ENCODE results near the gene FAP.

GRCh38 chr2:162166745-162167144 is 76.5 kb downstream of the FAP start:
- TF ChIP-seq, protein P1, sequence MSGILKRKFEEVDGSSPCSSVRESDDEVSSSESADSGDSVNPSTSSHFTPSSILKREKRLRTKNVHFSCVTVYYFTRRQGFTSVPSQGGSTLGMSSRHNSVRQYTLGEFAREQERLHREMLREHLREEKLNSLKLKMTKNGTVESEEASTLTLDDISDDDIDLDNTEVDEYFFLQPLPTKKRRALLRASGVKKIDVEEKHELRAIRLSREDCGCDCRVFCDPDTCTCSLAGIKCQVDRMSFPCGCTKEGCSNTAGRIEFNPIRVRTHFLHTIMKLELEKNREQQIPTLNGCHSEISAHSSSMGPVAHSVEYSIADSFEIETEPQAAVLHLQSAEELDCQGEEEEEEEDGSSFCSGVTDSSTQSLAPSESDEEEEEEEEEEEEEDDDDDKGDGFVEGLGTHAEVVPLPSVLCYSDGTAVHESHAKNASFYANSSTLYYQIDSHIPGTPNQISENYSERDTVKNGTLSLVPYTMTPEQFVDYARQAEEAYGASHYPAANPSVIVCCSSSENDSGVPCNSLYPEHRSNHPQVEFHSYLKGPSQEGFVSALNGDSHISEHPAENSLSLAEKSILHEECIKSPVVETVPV (CRISPR knock-in tag; IDR thresholded peaks at IDR 0.05): no peak
- TF ChIP-seq, protein P2, sequence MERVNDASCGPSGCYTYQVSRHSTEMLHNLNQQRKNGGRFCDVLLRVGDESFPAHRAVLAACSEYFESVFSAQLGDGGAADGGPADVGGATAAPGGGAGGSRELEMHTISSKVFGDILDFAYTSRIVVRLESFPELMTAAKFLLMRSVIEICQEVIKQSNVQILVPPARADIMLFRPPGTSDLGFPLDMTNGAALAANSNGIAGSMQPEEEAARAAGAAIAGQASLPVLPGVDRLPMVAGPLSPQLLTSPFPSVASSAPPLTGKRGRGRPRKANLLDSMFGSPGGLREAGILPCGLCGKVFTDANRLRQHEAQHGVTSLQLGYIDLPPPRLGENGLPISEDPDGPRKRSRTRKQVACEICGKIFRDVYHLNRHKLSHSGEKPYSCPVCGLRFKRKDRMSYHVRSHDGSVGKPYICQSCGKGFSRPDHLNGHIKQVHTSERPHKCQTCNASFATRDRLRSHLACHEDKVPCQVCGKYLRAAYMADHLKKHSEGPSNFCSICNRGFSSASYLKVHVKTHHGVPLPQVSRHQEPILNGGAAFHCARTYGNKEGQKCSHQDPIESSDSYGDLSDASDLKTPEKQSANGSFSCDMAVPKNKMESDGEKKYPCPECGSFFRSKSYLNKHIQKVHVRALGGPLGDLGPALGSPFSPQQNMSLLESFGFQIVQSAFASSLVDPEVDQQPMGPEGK (CRISPR knock-in tag; IDR thresholded peaks at IDR 0.05; ENCODE audit: borderline replicate concordance): no peak
- TF ChIP-seq CREB5 (CRISPR knock-in tag; IDR thresholded peaks at IDR 0.05; ENCODE audit: low read depth) (no peak), BACH2 (CRISPR knock-in tag; IDR thresholded peaks at IDR 0.05; ENCODE audit: borderline replicate concordance) (no peak), ZC3H10 (CRISPR knock-in tag; IDR thresholded peaks at IDR 0.05) (no peak)

All from SK-N-SH treated with all-trans-retinoic acid at 6 μM for 48 hours (cell line).